Activated naive CD8-positive, alpha-beta T cell (primary cell): ENCODE results near the gene LRCH4.

ENCODE experiments used
- H3K27ac Mint-ChIP-seq: one replicate; pipeline ENCODE4 v1.8.0; 2021; ENCODE audit warnings: mixed read lengths
- H3K27me3 Mint-ChIP-seq: one replicate; pipeline ENCODE4 v1.8.0; 2021; ENCODE audit warnings: mixed read lengths
- H3K36me3 Mint-ChIP-seq: one replicate; pipeline ENCODE4 v1.8.0; 2021; ENCODE audit warnings: mixed read lengths
- H3K4me1 Mint-ChIP-seq: one replicate; pipeline ENCODE4 v1.8.0; 2021; ENCODE audit warnings: low read depth, mixed read lengths
- H3K4me3 Mint-ChIP-seq: one replicate; pipeline ENCODE4 v1.8.0; 2021; ENCODE audit warnings: mild to moderate bottlenecking, mixed read lengths
- H3K9me3 Mint-ChIP-seq: one replicate; pipeline ENCODE4 v1.8.0; 2021; ENCODE audit warnings: low read depth, mixed read lengths

Gene LRCH4

DNA sequence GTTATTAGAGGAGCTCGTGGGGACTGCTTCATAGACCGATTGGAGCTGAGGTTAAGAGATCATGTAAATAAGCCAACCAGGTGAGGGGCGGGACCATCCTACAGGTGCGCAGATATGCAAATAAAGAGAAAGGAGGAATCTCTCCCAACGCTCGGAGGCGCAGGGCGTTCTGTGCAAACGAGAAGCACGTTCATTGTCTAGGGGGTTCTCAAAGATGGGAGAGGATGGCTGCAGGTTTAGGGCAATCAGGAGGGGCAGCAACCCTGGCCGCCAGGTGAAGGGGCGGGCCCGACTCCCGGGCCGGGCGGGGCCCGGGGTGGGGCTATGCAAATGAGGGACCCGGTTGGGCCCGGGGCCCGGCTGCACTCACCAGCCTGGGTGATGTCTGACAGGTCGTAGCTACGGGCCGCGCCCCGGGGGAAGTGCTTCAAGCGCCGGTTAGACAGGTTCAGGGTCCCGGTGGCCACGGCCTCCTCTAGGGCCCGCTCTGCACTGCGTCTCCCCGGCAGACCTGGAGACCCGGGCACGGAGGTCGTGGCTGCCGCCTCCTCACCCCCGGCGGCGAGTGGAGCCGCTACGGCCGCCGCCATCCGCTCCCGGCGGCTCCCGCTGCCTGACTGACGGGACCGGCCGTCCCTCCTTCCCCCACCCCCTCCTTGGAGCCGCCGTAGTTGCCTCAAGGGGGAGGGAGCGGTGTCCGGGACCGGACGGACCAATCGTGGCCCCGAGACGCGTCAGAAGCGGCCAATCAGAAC is at the start of gene LRCH4:
Gene LRCH4 (minus strand): TSS at position 619 of the 755 bp plus-strand sequence. CDS start 29 bp downstream, at position 590.
- Mint-ChIP-seq H3K4me1 (peaks cover 41% of the 10 kb centered on the region), H3K27me3 (peaks cover 3% of the 10 kb centered on the region), H3K9me3 (no peaks in the 10 kb centered on the region), H3K36me3 (no peaks in the 10 kb centered on the region), H3K27ac (peak within 1 kb of the TSS; percentile 90), H3K4me3 (peak within 1 kb of the TSS; percentile 98)

GRCh38 chr7:100632951-100633717 is 47.2 kb upstream of the LRCH4 start:
- Mint-ChIP-seq H3K36me3 (no peaks in the 10 kb centered on the region), H3K4me1 (peaks cover 21% of the 10 kb centered on the region), H3K27ac (peak overlapping the region; percentile 93), H3K4me3 (peak overlapping the region; percentile 84), H3K9me3 (no peaks in the 10 kb centered on the region), H3K27me3 (no peaks in the 10 kb centered on the region)

DNA sequence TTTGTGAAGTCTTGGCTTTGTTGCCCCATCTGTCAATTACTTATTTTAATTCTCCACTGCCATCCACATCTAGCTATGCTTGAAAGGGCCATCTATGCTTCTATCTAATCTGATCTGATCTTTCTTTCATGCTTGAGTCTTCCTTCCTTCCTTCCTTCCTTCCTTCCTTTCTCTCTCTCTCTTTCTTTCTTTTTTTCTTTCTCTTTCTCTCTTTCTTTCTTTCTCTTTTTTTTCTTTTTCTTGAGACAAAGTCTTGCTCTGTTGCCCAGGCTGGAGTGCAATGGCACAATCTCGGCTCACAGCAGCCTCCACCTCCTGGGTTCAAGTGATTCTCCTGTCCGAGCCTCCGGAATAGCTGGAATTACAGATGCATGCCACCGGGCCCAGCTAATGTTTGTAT is 44.1 kb upstream of the LRCH4 start:
- Mint-ChIP-seq H3K9me3 (no peaks in the 10 kb centered on the region), H3K4me3 (no peak overlapping the region), H3K27ac (peak overlapping the region; percentile 56), H3K36me3 (no peaks in the 10 kb centered on the region), H3K4me1 (peaks cover 30% of the 10 kb centered on the region), H3K27me3 (no peaks in the 10 kb centered on the region)

- Mint-ChIP-seq H3K27ac (peak overlapping the region; percentile 46), H3K4me3 (no peak overlapping the region), H3K36me3 (no peaks in the 10 kb centered on the region), H3K9me3 (no peaks in the 10 kb centered on the region), H3K4me1 (peaks cover 30% of the 10 kb centered on the region), H3K27me3 (no peaks in the 10 kb centered on the region)
These were observed 43.3 kb upstream of the LRCH4 start for GRCh38 chr7:100629117-100629716.

- Mint-ChIP-seq H3K4me3 (peak overlapping the region; percentile 76), H3K36me3 (no peaks in the 10 kb centered on the region), H3K27me3 (no peaks in the 10 kb centered on the region), H3K27ac (no peak overlapping the region), H3K9me3 (no peaks in the 10 kb centered on the region), H3K4me1 (peaks cover 30% of the 10 kb centered on the region)
These were observed 41.3 kb upstream of the LRCH4 start for GRCh38 chr7:100627238-100627549.

GRCh38 chr7:100626530-100627237 is 40.8 kb upstream of the LRCH4 start:
- Mint-ChIP-seq H3K4me1 (peaks cover 30% of the 10 kb centered on the region), H3K4me3 (peak overlapping the region; percentile 76), H3K27me3 (no peaks in the 10 kb centered on the region), H3K36me3 (no peaks in the 10 kb centered on the region), H3K9me3 (no peaks in the 10 kb centered on the region), H3K27ac (peak overlapping the region; percentile 78)

GRCh38 chr7:100626055-100626454 is 40.1 kb upstream of the LRCH4 start:
- peak overlapping the region; percentile 76 for H3K4me3 Mint-ChIP-seq
- peaks cover 30% of the 10 kb centered on the region for H3K4me1 Mint-ChIP-seq
- no peaks in the 10 kb centered on the region for H3K27me3 Mint-ChIP-seq
- H3K27ac Mint-ChIP-seq = no peak overlapping the region
- no peaks in the 10 kb centered on the region for H3K36me3 Mint-ChIP-seq
- no peaks in the 10 kb centered on the region for H3K9me3 Mint-ChIP-seq

GRCh38 chr7:100623951-100624824 is 38.3 kb upstream of the LRCH4 start:
- H3K4me1 Mint-ChIP-seq = peaks cover 19% of the 10 kb centered on the region
- no peak overlapping the region for H3K27ac Mint-ChIP-seq
- H3K36me3 Mint-ChIP-seq = peaks cover 2% of the 10 kb centered on the region
- H3K4me3 Mint-ChIP-seq = no peak overlapping the region
- H3K27me3 Mint-ChIP-seq = no peaks in the 10 kb centered on the region
- H3K9me3 Mint-ChIP-seq = no peaks in the 10 kb centered on the region

GRCh38 chr7:100621554-100621953 is 35.6 kb upstream of the LRCH4 start:
- Mint-ChIP-seq H3K36me3 (peaks cover 2% of the 10 kb centered on the region), H3K27me3 (no peaks in the 10 kb centered on the region), H3K27ac (no peak overlapping the region), H3K4me3 (no peak overlapping the region), H3K9me3 (no peaks in the 10 kb centered on the region), H3K4me1 (peaks cover 7% of the 10 kb centered on the region)

DNA sequence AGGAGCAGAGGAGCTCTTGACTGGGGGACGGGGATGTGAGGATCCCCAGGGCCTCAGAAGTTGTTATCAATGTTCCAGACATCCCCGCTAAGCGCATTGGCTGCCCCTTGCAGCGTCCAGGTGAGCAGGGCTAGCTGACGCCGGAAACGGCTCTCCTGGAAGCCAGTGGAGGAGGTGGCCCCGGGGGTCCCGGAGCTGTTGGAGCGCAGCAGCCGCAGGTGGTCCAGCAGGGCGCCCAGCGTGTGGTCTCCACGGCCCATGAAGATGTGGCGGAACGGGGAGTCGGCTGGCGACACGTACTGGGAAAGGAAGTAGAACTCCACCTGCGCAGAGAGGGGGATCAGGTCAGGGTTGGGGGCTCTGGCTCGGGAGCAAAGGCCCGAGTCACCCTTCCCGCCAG is 34.9 kb upstream of the LRCH4 start:
- Mint-ChIP-seq H3K27ac (no peak overlapping the region), H3K36me3 (peaks cover 2% of the 10 kb centered on the region), H3K27me3 (no peaks in the 10 kb centered on the region)

DNA sequence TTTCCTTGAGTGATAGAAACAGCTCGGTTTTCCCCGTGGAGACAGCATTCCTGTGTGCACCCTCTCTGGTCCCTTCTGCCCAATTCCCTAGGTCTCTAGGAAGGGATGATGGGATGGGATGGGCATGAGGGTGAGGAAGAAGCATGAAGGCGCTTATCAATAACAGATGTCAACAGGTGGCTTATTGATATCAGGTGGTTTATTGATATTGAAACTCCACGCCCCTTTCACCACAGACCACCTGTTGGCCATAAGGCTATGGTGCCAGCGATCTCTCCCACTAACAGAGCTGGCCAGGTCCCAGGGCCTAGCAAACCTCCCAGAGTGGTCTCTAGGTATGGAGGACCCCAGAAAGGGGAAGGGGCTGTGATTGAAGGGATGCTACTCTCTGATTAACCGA is 34.3 kb upstream of the LRCH4 start:
- peaks cover 3% of the 10 kb centered on the region for H3K4me1 Mint-ChIP-seq
- no peaks in the 10 kb centered on the region for H3K27me3 Mint-ChIP-seq
- H3K9me3 Mint-ChIP-seq = no peaks in the 10 kb centered on the region
- H3K4me3 Mint-ChIP-seq = no peak overlapping the region
- H3K36me3 Mint-ChIP-seq = peaks cover 2% of the 10 kb centered on the region
- no peak overlapping the region for H3K27ac Mint-ChIP-seq

More for the DNA sequence above, 34.9 kb upstream of the LRCH4 start:
- Mint-ChIP-seq H3K4me1 (peaks cover 4% of the 10 kb centered on the region), H3K4me3 (no peak overlapping the region), H3K9me3 (no peaks in the 10 kb centered on the region)

GRCh38 chr7:100614308-100614861 is 28.5 kb upstream of the LRCH4 start:
- H3K27me3 Mint-ChIP-seq = no peaks in the 10 kb centered on the region
- peak overlapping the region; percentile 85 for H3K4me3 Mint-ChIP-seq
- H3K9me3 Mint-ChIP-seq = no peaks in the 10 kb centered on the region
- peak overlapping the region; percentile 73 for H3K27ac Mint-ChIP-seq
- H3K4me1 Mint-ChIP-seq = peaks cover 21% of the 10 kb centered on the region
- H3K36me3 Mint-ChIP-seq = peaks cover 3% of the 10 kb centered on the region

DNA sequence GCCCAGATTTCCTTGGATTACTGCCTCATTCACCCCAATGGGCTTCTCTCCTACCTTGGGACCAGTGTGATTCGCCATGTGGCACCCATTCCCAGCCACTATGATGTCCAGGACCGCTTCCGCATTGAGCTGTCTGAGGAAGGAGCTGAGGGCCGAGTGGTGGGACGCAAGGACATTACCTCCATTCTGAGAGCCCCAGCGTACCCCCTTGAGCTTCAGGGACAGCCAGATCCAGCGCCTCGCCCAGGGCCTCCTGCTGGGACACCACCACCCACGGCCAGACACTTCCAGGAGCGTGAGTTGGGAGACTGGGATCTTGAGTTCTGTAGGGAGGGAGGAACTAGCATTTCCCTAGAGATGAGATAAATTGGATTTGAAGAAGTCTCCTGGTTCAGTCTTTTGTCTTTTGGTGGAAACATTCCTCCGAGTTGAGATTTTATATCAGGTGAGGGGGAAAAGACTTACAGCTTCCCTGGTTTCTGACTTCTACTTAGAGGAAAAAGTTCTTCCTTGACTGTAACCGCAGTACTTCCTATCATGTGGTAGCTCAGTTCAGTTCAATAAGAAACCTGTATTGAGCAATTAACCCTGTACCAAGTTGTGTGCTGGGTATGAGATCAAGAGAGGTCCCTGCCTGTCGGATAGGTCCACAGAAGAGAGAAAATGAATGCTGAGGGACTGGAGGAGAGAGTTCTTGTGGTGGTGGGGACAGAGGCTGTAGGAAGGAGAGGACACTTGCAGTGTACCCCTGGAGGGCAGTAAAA is 27.7 kb upstream of the LRCH4 start:
- H3K4me3 Mint-ChIP-seq = peak overlapping the region; percentile 85
- H3K9me3 Mint-ChIP-seq = no peaks in the 10 kb centered on the region
- H3K4me1 Mint-ChIP-seq = peaks cover 21% of the 10 kb centered on the region
- peak overlapping the region; percentile 73 for H3K27ac Mint-ChIP-seq
- H3K27me3 Mint-ChIP-seq = no peaks in the 10 kb centered on the region
- peaks cover 3% of the 10 kb centered on the region for H3K36me3 Mint-ChIP-seq
